ENCODE data around the gene DCUN1D3. TPM values are rescaled to one million over a fixed set of nuclear protein-coding genes. Genes with fewer than 3 reads are reported as not detected.

DCUN1D3 gene
- total and polyA plus RNA-seq, 2 experiments from 2014 or later = 8.5 to 13.7 TPM

- Histone ChIP-seq H2AFZ (no peak overlapping the region), H3K9me2 (ENCODE audit: insufficient read depth) (no peaks in the 10 kb centered on the region), H3K36me3 (ENCODE audit: insufficient read depth) (peaks cover 6% of the 10 kb centered on the region), H3K27ac (ENCODE audit: low read depth) (no peak overlapping the region; the same call in 1 of the 2 replicates), H3K79me2 (replicated peaks; ENCODE audit: insufficient read depth) (peaks cover 84% of the 10 kb centered on the region), H3K4me1 (ENCODE audit: insufficient read depth) (peaks cover 21% of the 10 kb centered on the region), H4K20me1 (replicated peaks; ENCODE audit: insufficient read depth) (peaks cover 25% of the 10 kb centered on the region), H3K4me2 (no peak overlapping the region), H3K27me3 (ENCODE audit: insufficient read depth) (no peaks in the 10 kb centered on the region), H3F3A (replicated peaks; ENCODE audit: low read depth) (no peaks in the 10 kb centered on the region), H3K4me3 (no peak overlapping the region)
- H3K27me3 Mint-ChIP-seq (ENCODE audit: insufficient read depth, low read depth, poor library complexity) = peaks cover 5% of the 10 kb centered on the region
- H3K4me1 Mint-ChIP-seq = peaks cover 28% of the 10 kb centered on the region
- peaks cover 2% of the 10 kb centered on the region; the same call in 1 of the 3 replicates for H3K9me3 Mint-ChIP-seq
- DNase-seq (ENCODE audit: low spot score) (no peak), ATAC-seq (no peak)
- TF ChIP-seq STAT1 (IDR thresholded peaks at IDR 0.05; ENCODE audit: unreplicated experiment) (no peak), ZNF331 (CRISPR knock-in tag; IDR thresholded peaks at IDR 0.05; ENCODE audit: low read depth) (no peak), EZH2 (IDR thresholded peaks at IDR 0.05; ENCODE audit: low read depth, unreplicated experiment) (no peak), EZH2phosphoT487 (IDR thresholded peaks at IDR 0.05; ENCODE audit: unreplicated experiment) (no peak), ETS1 (IDR thresholded peaks at IDR 0.05) (no peak)
- TF ChIP-seq, protein P1, sequence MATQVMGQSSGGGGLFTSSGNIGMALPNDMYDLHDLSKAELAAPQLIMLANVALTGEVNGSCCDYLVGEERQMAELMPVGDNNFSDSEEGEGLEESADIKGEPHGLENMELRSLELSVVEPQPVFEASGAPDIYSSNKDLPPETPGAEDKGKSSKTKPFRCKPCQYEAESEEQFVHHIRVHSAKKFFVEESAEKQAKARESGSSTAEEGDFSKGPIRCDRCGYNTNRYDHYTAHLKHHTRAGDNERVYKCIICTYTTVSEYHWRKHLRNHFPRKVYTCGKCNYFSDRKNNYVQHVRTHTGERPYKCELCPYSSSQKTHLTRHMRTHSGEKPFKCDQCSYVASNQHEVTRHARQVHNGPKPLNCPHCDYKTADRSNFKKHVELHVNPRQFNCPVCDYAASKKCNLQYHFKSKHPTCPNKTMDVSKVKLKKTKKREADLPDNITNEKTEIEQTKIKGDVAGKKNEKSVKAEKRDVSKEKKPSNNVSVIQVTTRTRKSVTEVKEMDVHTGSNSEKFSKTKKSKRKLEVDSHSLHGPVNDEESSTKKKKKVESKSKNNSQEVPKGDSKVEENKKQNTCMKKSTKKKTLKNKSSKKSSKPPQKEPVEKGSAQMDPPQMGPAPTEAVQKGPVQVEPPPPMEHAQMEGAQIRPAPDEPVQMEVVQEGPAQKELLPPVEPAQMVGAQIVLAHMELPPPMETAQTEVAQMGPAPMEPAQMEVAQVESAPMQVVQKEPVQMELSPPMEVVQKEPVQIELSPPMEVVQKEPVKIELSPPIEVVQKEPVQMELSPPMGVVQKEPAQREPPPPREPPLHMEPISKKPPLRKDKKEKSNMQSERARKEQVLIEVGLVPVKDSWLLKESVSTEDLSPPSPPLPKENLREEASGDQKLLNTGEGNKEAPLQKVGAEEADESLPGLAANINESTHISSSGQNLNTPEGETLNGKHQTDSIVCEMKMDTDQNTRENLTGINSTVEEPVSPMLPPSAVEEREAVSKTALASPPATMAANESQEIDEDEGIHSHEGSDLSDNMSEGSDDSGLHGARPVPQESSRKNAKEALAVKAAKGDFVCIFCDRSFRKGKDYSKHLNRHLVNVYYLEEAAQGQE (IDR thresholded peaks at IDR 0.05; ENCODE audit: unreplicated experiment) = no peak
- no peak overlapping the region for H3K4me3 Mint-ChIP-seq
- no peak overlapping the region for H3K27ac Mint-ChIP-seq
- peaks cover 22% of the 10 kb centered on the region for H3K36me3 Mint-ChIP-seq (ENCODE audit: low read depth)
Observed at GRCh38 chr16:20897253-20897897, 2.8 kb downstream of the DCUN1D3 start.

DNA sequence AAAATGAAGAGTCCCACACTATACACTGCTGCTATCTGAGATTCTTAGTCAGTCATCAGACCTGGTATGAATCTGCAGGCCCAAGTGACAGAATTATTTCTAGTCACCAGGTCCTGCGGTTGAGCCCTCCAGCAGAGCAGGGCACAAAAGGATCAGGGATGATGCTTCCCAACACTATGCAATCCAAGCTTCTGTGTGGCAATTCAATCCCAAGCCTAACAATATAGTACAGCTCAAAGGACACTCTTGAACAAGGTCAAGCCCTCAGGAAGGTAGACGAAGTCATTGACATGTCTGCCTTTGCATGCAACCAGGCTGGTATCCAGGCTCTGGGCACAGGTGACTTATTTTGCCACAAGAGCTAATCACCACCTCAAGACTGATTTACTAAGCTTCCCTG is 5.8 kb downstream of the DCUN1D3 start:
- ATAC-seq (no peak), DNase-seq (ENCODE audit: low spot score) (no peak)
- no peaks in the 10 kb centered on the region for H3K27me3 ChIP-seq (ENCODE audit: insufficient read depth)
- H3K79me2 ChIP-seq (replicated peaks; ENCODE audit: insufficient read depth) = peaks cover 95% of the 10 kb centered on the region
- no peak overlapping the region for H3K27ac ChIP-seq (ENCODE audit: low read depth)
- Mint-ChIP-seq H3K27ac (no peak overlapping the region), H3K27me3 (ENCODE audit: insufficient read depth, low read depth, poor library complexity) (peaks cover 4% of the 10 kb centered on the region), H3K36me3 (ENCODE audit: low read depth) (peaks cover 29% of the 10 kb centered on the region), H3K4me1 (peaks cover 30% of the 10 kb centered on the region), H3K4me3 (no peak overlapping the region), H3K9me3 (no peaks in the 10 kb centered on the region)
- H3K4me2 ChIP-seq = no peak overlapping the region
- no peaks in the 10 kb centered on the region for H3F3A ChIP-seq (replicated peaks; ENCODE audit: low read depth)
- H2AFZ ChIP-seq = no peak overlapping the region
- H4K20me1 ChIP-seq (replicated peaks; ENCODE audit: insufficient read depth) = peaks cover 23% of the 10 kb centered on the region
- H3K36me3 ChIP-seq (ENCODE audit: insufficient read depth) = peaks cover 10% of the 10 kb centered on the region
- no peaks in the 10 kb centered on the region for H3K9me2 ChIP-seq (ENCODE audit: insufficient read depth)
- no peak overlapping the region for H3K4me3 ChIP-seq
- H3K4me1 ChIP-seq (ENCODE audit: insufficient read depth) = peaks cover 26% of the 10 kb centered on the region
- TF ChIP-seq CTCF (conservative IDR thresholded peaks at IDR 0.05; ENCODE audit: low read depth in 2 of 2) (no peak), NANOG (IDR thresholded peaks at IDR 0.05; ENCODE audit: borderline replicate concordance) (no peak), ZNF114 (CRISPR knock-in tag; IDR thresholded peaks at IDR 0.05) (no peak), POLR2AphosphoS5 (IDR thresholded peaks at IDR 0.05; ENCODE audit: low read depth) (no peak), CREB1 (CRISPR knock-in tag; IDR thresholded peaks at IDR 0.05; ENCODE audit: low read depth) (no peak), ETS1 (IDR thresholded peaks at IDR 0.05) (no peak), STAT1 (IDR thresholded peaks at IDR 0.05; ENCODE audit: unreplicated experiment) (no peak), EZH2 (IDR thresholded peaks at IDR 0.05; ENCODE audit: low read depth, unreplicated experiment) (no peak), EZH2phosphoT487 (IDR thresholded peaks at IDR 0.05; ENCODE audit: unreplicated experiment) (no peak)
- TF ChIP-seq, protein P1 (IDR thresholded peaks at IDR 0.05; ENCODE audit: unreplicated experiment) = no peak
